HG02885 (cell line): ENCODE results near the gene DHCR7.
A peak's percentile ranks its signal among the peaks of the same experiment; 100 is the strongest.

Experiments used
- ATAC-seq: cut with Tn5 transposase; IDR thresholded peaks from one replicate; pipeline ENCODE4 v1.9.1; 2021; ENCODE audit warnings: mild to moderate bottlenecking; ENCODE audit not compliant: unreplicated experiment, poor library complexity

The DHCR7 gene, protein sequence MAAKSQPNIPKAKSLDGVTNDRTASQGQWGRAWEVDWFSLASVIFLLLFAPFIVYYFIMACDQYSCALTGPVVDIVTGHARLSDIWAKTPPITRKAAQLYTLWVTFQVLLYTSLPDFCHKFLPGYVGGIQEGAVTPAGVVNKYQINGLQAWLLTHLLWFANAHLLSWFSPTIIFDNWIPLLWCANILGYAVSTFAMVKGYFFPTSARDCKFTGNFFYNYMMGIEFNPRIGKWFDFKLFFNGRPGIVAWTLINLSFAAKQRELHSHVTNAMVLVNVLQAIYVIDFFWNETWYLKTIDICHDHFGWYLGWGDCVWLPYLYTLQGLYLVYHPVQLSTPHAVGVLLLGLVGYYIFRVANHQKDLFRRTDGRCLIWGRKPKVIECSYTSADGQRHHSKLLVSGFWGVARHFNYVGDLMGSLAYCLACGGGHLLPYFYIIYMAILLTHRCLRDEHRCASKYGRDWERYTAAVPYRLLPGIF

DNA sequence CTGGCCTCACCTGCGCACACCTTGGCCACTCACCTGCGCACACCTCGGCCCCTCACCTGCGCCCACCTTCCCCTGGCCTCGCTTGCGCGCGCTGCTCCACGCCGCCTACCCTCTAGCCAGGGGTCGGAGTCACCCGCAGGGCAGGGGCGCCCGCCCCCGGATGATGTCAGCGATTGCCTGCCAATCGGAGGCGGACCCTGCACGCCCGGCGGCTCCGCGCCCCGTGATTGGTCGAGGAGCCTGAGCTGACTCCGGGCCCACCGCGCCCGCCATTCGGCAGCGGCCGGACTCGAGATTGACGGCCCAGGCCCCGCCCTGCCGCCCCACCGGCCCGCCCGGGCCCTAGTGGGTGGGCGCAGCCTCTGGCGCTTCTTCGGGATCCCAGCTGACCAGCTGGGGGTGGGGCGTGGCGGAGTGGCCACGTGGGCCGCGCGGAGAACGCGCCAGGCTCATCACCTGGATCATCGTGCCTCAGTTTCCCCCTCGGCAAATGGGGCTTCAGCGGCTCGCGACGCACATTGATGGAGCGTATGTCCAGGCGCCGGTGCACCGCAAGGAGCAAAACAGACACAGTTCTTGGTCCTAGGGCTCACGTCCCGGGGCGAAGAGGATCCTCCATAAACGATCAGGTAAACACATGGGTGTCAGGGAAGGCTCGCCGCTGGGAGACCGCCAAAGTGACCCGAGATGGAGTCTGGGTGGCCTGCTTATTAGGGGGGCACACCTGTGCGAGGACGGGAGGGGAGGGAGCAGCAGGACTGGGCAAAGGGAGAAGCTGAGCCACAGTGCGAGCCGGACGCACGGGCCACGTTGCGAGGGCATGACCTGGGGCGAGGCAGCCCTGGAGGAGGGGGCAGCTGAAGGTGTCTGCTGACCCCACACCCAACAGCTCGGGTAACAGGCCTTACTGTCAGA lies at the start of gene DHCR7:
Gene DHCR7 (minus strand): TSS at position 137 of the 915 bp plus-strand sequence. CDS start 3,441 bp downstream, outside the sequence.
- ATAC-seq, result peak; percentile 86

DNA sequence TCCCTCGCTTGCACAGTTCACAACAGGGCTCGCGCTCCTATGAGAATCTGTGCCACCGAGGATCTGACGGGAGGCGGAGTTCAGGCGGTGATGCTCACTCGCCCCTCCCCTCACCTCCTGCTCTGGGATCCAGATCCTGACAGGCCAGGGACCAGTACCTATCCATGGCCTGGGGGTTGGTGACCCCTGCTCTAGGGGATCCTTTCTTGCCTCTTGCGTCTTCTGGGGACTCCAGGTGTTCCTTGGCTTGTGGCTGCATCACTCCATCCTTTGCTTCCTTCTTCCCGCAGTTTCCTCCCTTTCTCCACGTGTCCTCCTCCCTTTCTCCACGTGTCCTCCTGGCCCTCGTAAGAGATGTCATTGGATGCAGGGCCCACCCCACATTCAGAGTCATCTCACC lies 48.2 kb upstream of the DHCR7 start:
- ATAC-seq, result no peak

DNA sequence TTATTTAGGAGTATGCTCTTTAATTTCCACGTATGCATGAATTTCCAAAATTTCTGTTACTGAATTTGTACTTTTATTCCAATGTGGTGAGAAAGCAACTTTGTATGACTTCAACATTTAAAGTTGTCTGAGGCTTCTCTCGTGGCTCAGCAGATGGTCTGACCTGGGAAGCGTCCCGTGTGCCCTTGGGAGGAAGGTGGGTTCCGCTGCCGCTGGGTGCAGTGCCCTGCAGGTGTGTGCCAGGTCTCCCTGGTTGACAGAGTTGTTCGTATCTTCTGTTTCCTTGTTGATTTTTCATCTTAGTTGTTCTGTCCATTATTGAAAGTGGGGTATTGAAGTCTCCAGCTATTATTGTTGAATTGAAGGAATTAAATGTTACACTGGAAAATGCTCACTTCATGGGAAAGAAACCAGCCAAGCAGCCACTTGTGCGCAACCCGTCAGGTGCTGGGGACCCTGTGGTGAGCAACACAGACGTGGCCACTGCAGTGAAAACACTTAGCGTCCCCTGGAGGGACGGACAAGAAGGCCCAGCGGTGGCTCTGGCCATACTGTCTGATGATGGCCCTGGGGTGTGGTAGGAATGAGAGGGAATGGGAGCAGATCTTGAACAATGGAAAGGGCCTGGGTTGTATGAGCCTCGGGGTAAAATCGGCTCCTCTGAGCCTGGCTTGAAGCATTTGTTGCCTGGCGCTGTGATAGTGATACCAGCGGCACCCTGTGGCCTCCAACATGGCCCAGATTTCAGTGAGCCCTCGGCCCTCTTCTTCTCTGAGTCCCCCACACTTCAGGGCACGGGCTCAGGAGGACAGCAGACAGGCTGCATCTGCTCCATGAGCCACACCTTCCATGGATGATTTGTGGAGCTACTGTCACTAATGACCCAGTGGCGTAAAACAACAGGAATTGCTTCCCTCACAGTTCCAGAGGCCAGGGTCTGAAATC lies 47.4 kb upstream of the DHCR7 start:
- no peak for ATAC-seq

DNA sequence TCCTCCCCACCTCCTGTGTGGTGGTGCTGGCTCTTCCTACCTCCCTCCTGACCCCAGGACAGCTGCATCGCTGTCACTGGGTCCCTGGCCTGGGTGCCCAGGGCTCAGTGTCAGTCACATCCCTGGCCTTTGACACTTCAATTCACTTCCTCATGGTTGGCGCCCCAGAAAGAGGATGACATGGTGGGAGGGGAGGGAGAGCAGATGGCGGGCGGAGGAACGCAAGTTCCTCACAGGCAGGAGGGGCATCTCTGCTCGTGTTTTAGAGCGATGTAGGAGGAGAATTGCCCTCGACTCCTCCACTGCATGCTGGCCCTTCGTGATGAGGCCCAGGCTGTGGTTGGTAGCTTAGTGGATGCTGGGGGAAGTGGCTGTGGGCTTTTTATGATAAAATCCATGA lies 43.7 kb upstream of the DHCR7 start:
- no peak for ATAC-seq

DNA sequence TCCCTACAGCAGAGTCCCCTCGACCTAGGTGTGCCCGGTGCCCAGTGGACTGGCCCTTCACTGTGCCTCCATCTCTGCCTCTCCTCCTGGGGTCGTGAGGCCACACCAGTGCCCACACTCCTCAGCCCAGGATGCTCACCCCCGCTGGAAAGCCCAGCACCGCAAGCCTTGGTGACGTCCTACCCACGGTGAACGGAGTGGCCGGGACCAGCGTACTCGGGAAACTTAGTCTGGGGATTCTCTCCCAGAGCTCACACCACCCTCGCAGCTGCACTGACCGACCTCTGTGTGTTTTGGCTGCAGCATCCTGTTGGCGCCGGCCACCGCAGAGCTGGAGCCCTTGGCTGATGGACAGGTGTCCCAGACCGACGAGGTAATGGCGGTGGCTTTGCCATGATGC lies 43.3 kb upstream of the DHCR7 start:
- no peak for ATAC-seq

DNA sequence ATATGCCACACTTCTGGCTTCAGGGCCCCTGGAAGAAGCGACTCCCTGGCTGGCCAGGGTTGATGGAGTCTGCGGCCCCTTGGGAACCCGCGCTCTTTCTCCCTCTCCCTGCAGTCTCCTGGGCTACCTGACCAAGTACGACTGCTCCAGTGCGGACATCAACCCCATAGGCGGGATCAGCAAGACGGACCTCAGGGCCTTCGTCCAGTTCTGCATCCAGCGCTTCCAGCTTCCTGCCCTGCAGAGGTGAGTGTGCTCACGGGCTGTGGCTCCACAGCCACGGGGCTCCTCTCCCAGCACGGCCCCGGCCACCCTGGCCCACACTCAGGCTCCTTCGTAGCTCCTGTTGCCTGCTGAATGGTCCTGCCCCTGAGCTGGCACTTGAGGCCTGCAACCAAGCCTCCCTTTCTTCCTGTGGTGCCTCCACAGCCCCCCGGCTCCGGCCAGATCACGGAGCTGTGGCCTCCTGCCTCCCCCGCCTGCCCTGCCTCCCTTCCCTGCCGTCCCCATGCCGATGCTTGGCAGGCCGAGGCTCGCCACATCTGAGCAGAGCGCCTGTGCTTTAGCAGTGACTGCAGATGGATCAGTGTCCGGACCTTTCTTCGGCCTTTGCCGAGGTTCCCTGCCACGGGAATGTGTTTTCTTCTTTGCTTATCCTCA lies 42.7 kb upstream of the DHCR7 start:
- ATAC-seq, result no peak

DNA sequence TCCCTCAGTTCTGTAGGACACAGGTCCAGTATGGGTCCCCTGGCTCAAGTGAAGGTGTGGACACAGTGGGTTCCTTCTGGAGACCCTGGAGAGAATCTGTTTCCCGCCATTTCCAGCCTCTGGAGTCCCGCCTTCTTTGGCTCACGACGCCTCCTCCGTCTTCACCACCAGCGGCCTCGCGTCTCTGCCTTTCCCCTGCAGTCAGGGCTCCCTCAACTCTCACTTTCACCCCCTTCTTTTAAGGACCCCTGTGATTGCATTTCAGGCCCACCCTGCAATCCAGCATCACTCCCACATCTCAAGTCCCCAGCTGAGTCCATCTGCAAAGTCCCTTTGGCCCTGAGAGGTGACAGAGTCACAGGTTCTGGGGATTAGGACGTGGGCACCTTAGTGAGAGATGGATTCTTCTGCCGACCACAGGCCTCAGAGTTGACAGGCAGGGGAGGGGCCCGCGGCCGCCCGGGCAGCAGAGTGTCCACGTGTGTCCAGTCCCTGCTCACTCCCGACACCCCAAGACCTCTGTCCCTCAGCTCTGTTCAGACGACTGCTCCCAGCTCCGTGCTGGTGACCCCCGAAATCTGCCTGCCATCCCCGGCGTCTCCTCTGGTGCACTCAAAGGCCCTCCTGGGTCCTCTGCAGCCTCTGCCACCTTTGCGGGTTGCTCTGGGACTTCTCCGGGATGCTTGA lies 42.0 kb upstream of the DHCR7 start:
- ATAC-seq, result no peak

DNA sequence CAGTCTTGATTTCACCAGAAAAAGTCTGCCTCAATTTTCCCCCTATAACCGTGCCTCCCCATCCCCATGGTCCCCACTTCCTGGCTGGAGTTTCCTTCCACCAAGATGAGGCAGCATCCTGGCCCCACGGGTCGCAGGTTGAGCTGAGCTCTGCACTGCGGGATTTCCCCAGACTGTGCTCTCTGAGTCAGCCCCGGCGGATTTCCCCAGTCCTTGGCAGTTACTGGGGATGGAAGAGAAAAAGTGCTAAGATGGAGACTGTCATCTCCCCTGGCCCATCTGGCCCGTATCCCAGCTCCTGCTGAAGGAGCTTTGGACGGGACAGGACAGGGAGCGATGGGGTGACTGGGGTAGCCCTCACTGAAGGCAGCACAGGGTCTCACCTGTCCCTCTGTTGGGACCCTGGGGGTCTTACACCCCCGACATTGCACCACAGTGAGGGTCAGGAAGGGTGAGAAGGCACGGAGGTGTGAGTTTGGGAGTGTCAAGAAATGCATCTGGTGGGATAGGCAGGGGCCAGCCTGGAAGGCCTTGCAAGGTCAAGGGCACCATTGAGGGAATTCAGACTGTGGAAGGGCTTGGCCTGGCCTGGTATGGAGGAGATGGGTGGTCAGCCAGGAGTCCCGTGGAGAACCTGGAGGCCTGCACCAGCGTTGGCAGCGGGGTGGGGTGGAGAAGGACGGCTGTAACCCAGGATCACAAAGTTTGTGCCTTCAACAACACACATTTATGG lies 41.3 kb upstream of the DHCR7 start:
- no peak for ATAC-seq

DNA sequence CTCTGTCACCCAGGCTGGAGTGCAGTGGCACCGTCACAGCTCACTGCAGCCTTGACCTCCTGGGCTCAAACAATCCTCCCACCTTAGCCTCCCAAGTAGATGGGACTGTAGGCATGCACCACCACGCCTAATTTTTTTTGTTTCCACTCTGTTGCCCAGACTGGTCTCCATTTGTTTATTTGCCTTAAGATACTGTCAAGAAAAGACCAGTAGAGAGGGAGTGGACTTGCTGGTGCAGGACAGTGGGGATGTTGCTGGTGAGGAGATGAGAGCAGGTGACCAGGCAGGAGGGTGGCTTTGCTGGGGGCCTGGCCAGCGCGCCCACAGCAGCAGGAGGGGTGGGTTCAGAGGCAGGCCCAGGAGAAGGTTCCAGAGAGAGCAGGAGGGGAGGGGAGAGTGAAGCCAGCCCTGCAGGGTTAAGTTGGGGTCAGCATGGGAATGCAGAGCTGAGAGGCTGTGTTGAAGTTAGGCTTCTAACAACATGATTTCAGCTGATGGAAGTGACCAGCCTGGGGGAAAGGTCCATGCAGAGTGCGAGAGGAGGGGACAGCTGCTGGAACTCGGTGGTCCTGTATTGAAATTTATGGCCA lies 40.6 kb upstream of the DHCR7 start:
- no peak for ATAC-seq

DNA sequence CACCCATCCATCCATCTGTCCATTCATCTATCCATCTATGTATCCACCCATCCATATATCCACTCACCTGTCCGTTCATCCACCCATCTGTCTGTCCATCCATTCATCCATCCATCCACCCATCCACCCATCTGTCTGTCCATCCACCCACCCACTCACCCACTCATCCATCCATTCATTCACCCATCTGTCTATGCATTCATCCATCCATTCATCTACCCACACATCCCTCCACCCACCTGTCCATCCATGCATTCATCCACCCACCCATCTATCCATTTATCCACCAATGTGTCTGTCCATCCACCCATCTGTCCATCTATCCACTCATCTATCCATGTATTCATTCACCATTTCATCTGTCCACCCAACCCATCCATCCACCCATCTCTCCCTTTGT lies 38.1 kb upstream of the DHCR7 start:
- no peak for ATAC-seq

DNA sequence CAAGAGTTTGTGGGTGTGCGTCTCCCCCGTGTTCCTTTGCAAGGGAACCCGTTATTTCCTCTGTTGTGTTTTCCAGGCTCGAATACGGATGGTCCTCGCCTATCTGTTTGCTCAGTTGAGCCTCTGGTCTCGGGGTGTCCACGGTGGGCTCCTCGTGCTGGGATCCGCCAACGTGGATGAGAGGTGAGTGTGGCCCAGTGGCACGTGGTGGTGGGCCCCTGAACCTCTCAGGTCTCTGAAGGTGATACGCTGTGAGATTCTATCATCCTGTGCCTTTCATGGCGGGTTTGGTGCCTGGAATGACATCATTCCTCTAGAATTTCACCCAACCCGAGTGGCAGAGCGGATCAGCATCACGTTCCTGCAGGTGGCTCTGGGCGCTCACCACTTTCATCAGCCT lies 37.3 kb upstream of the DHCR7 start:
- no peak for ATAC-seq

DNA sequence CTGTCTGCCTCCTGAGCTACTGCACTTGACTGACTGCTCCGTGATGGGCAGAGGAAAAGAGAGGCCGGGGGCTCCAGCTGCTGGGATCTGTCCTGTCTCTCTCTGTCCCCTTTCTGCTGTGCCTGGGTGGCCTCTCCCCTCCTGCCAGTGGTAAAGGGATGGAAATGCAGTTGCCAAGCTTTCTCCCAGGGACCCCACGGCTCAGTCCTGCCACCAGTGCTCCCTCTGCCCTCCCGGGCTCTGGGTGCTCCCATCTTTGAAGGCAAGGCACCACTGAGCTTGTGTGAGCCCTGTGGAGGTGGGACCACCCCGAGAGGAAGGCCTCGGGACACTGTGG lies 36.8 kb upstream of the DHCR7 start:
- no peak for ATAC-seq

DNA sequence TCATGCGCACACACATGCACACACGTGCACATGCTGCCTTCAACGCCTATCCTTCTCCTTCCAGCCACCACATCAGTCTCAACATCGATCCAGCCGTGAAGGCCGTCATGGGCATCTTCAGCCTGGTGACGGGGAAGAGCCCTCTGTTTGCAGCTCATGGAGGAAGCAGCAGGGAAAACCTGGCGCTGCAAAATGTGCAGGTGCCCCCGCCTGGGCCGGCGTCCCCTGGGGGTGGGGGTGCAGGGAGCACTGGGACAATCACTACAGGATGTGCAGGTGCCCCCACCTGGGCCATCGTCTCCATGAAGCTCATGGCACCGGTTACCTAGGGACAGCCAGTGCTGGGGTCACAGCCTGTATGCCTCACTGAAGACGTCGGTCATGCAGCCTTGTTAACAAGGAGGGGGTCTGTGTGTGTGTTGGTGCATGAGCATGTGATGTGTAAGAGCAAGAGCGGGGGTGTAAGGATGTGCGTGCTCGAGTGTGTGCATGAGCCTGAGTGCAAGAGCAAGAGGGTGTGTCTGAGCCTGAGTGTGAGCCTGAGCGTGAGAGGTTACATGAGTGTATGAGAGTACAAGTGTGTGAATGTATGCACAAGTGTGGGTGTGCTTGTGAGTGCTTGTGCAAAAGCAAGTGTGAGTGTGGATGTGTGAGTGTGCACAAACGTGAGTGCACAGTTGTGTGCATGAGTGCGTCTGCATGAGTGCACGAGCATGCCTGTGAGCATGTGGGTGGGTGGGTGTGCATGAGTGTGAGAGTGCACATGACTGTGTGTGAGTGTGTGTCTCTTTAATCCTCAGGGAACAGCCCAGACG lies 36.3 kb upstream of the DHCR7 start:
- no peak for ATAC-seq

DNA sequence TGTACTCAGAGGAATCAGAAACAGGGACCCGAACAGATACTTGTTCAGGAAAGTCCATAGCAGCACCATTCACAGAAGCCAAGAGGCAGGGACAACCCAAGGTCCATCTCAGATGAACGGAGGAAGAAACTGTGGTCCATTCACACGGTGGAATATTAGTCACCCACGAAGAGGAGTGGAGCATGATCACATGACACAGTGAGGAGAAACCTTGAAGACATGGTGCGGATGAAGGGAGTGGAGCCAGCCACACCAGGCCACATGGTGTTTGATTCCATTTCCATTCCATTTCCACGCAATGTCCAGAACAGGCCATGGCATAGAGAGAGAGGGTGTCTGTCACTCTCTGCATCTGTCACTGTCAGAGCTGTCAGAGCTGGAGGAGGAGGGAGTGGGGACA lies 35.5 kb upstream of the DHCR7 start:
- ATAC-seq, result no peak

DNA sequence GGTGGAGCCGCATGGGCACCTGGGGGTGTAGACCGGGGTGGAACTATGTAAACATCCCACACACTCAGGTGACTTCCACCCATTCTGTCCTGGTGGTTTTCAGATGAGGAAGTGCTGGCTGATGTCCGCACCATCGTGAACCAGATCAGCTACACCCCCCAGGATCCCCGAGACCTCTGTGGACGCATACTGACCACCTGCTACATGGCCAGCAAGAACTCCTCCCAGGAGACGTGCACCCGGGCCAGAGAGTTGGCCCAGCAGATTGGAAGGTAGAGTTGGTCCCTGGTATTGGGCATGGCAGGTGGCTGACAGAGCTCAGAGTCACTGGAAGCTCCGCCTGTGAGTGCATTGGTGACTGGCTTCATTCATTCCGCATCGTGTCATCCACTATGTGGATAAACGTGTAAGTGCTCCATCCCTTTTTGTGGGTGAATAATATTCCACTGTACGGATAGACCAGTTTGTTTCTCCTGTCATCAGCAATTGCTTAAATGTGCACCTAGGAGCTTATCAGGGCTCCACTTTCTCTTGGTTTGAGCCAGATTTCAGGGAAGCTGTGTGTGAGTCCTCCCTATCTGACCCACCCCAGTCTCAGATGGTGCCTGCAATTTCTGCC lies 34.7 kb upstream of the DHCR7 start:
- ATAC-seq, result no peak

DNA sequence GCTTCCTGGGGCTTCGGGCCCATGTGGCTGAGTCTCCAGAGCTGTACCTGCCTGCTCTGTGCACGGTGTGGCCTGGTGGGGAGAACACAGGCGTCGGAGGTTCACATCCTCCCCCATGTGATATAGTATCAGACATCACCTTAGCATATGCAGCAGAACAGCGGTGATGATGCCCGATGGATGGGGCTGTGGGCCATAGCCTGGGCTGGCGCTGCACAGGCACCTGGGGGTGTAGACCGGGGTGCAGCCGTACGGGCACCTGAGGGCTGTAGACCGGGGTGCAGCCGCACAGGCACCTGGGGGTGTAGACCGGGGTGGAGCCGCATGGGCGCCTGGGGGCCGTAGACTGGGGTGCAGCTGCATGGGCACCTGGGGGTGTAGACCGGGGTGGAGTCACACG lies 34.0 kb upstream of the DHCR7 start:
- ATAC-seq, result no peak
